A549 (cell line): ENCODE data around the gene NSRP1.

ENCODE experiments used
- CTCF ChIP-seq: fragments of >200 bp; sonication (Bioruptor Twin); formaldehyde crosslinking; IDR thresholded peaks from 3 replicates; pipeline ENCODE4 v1.5.1; 2016
- MAX ChIP-seq: IDR thresholded peaks from 2 replicates; pipeline ENCODE4 v1.6.1; 2012

- TF ChIP-seq CTCF (no peak), MAX (no peak)
Observed at GRCh38 chr17:30207655-30208054, 91.0 kb downstream of the NSRP1 start.
